ENCODE data around the gene METTL25. TPM values are rescaled to one million over a fixed set of nuclear protein-coding genes. Genes with fewer than 3 reads are reported as not detected.

METTL25 gene
- total and polyA plus RNA-seq, 10 of the 15 experiments (the other 5 are each of a cell fraction or from before 2014, with no cell fraction given), result 5.6 to 11.3 (median 8.0) TPM

DNA sequence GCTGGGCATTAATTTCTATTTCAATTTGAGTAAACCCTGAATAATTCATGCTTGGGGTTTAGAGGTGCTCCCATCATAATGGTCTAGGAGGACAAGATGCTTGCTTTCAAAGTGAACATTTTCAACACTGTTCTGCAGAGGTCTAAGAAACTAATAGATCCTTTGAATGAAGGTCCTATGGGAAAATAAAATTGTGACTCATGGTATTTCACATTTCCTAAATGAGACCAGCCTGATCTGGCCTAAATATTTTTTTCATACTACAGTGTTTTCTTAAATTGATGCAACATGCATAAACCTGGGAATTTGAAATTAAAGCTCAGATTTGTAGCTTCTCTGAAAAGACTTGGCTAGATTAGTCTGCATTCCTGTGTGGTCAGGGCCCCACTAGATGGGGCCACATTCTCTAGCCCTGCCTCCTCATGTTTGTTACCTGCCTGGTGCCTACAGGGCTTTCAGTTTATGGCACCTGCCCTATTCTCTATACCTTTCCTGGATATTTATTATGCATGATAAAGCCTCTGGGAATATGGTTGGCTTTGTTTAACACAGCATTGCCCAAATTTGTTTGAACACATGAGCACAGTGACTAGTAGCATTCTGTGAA is 112.7 kb downstream of the METTL25 start (continued):
- TF ChIP-seq, protein P1, sequence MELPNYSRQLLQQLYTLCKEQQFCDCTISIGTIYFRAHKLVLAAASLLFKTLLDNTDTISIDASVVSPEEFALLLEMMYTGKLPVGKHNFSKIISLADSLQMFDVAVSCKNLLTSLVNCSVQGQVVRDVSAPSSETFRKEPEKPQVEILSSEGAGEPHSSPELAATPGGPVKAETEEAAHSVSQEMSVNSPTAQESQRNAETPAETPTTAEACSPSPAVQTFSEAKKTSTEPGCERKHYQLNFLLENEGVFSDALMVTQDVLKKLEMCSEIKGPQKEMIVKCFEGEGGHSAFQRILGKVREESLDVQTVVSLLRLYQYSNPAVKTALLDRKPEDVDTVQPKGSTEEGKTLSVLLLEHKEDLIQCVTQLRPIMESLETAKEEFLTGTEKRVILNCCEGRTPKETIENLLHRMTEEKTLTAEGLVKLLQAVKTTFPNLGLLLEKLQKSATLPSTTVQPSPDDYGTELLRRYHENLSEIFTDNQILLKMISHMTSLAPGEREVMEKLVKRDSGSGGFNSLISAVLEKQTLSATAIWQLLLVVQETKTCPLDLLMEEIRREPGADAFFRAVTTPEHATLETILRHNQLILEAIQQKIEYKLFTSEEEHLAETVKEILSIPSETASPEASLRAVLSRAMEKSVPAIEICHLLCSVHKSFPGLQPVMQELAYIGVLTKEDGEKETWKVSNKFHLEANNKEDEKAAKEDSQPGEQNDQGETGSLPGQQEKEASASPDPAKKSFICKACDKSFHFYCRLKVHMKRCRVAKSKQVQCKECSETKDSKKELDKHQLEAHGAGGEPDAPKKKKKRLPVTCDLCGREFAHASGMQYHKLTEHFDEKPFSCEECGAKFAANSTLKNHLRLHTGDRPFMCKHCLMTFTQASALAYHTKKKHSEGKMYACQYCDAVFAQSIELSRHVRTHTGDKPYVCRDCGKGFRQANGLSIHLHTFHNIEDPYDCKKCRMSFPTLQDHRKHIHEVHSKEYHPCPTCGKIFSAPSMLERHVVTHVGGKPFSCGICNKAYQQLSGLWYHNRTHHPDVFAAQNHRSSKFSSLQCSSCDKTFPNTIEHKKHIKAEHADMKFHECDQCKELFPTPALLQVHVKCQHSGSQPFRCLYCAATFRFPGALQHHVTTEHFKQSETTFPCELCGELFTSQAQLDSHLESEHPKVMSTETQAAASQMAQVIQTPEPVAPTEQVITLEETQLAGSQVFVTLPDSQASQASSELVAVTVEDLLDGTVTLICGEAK (IDR thresholded peaks at IDR 0.05; ENCODE audit: borderline replicate concordance), result no peak
- TF ChIP-seq, protein P2, sequence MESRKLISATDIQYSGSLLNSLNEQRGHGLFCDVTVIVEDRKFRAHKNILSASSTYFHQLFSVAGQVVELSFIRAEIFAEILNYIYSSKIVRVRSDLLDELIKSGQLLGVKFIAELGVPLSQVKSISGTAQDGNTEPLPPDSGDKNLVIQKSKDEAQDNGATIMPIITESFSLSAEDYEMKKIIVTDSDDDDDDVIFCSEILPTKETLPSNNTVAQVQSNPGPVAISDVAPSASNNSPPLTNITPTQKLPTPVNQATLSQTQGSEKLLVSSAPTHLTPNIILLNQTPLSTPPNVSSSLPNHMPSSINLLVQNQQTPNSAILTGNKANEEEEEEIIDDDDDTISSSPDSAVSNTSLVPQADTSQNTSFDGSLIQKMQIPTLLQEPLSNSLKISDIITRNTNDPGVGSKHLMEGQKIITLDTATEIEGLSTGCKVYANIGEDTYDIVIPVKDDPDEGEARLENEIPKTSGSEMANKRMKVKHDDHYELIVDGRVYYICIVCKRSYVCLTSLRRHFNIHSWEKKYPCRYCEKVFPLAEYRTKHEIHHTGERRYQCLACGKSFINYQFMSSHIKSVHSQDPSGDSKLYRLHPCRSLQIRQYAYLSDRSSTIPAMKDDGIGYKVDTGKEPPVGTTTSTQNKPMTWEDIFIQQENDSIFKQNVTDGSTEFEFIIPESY (IDR thresholded peaks at IDR 0.05), result no peak

DNA sequence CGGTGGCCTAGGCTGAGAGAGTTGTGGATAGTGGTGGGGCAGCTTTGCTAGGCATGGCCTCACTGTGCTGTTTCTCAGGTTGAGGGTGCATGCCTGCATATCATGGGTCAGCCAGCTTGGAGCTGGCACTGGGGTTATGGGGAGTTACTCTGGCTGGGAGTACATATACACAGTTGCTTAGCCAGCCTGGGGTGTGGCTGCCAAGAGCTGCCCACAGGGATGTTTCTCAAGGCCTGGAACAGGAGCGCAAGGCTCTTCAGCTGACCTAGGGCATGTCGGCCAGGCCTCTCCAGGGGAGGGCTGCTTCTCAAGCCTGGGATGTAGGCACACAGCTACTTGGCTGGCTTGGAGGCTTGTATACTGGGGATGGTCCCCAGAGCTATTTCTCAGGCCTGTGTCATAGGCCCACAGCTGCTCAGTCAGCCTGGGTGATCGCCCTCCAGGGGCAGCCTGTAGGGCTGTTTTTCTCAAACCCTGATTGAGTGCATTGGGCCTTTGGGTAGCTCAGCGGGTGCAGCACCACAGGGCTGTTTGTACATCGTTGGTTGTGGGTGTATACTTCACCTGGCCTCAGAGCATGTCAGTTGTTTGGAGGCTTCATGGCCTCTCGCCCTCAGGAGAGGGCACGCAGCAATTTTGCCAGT is 114.9 kb downstream of the METTL25 start:
- POLR2A ChIA-PET, result no interaction called here
- TF ChIP-seq, protein P3, sequence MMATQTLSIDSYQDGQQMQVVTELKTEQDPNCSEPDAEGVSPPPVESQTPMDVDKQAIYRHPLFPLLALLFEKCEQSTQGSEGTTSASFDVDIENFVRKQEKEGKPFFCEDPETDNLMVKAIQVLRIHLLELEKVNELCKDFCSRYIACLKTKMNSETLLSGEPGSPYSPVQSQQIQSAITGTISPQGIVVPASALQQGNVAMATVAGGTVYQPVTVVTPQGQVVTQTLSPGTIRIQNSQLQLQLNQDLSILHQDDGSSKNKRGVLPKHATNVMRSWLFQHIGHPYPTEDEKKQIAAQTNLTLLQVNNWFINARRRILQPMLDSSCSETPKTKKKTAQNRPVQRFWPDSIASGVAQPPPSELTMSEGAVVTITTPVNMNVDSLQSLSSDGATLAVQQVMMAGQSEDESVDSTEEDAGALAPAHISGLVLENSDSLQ (IDR thresholded peaks at IDR 0.05), result no peak
- no peak for TF ChIP-seq ZZZ3 (IDR thresholded peaks at IDR 0.05; ENCODE audit: control insufficient read depth, insufficient read length, low read depth)
- no peak for TF ChIP-seq RUNX3 (IDR thresholded peaks at IDR 0.05; ENCODE audit: low read length)
- no peak for TF ChIP-seq SMAD1 (IDR thresholded peaks at IDR 0.05; ENCODE audit: low read depth, partially characterized antibody)
- TF ChIP-seq, protein P4, sequence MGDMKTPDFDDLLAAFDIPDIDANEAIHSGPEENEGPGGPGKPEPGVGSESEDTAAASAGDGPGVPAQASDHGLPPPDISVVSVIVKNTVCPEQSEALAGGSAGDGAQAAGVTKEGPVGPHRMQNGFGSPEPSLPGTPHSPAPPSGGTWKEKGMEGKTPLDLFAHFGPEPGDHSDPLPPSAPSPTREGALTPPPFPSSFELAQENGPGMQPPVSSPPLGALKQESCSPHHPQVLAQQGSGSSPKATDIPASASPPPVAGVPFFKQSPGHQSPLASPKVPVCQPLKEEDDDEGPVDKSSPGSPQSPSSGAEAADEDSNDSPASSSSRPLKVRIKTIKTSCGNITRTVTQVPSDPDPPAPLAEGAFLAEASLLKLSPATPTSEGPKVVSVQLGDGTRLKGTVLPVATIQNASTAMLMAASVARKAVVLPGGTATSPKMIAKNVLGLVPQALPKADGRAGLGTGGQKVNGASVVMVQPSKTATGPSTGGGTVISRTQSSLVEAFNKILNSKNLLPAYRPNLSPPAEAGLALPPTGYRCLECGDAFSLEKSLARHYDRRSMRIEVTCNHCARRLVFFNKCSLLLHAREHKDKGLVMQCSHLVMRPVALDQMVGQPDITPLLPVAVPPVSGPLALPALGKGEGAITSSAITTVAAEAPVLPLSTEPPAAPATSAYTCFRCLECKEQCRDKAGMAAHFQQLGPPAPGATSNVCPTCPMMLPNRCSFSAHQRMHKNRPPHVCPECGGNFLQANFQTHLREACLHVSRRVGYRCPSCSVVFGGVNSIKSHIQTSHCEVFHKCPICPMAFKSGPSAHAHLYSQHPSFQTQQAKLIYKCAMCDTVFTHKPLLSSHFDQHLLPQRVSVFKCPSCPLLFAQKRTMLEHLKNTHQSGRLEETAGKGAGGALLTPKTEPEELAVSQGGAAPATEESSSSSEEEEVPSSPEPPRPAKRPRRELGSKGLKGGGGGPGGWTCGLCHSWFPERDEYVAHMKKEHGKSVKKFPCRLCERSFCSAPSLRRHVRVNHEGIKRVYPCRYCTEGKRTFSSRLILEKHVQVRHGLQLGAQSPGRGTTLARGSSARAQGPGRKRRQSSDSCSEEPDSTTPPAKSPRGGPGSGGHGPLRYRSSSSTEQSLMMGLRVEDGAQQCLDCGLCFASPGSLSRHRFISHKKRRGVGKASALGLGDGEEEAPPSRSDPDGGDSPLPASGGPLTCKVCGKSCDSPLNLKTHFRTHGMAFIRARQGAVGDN (IDR thresholded peaks at IDR 0.05), result no peak
- TF ChIP-seq FOXK2 (IDR thresholded peaks at IDR 0.05), result no peak
- no peak for TF ChIP-seq KAT2A (conservative IDR thresholded peaks at IDR 0.05; ENCODE audit: control insufficient read depth, low read depth, low read length)

More for the DNA sequence above, 114.9 kb downstream of the METTL25 start:
- Histone ChIP-seq H3K9me3 (replicated peaks; ENCODE audit: control insufficient read depth, insufficient read depth, low read length) (peaks cover 2% of the 10 kb centered on the region; the same call in 1 of the 3 replicates), H4K20me1 (ENCODE audit: control insufficient read depth, insufficient read depth) (no peaks in the 10 kb centered on the region), H3K27me3 (replicated peaks in 1 of 2; ENCODE audit: control insufficient read depth in 2 of 2, insufficient read depth in 2 of 2, low read length in 1 of 2) (no peaks in the 10 kb centered on the region), H3K4me2 (ENCODE audit: control insufficient read depth, insufficient read depth) (no peak overlapping the region), H3K36me3 (ENCODE audit: control insufficient read depth in 2 of 2, insufficient read depth in 2 of 2, low read length in 1 of 2) (no peaks in the 10 kb centered on the region; a peak in 1 of 4 replicates), H3K4me1 (ENCODE audit: control insufficient read depth, insufficient read depth, low read length) (no peaks in the 10 kb centered on the region), H3K79me2 (ENCODE audit: control insufficient read depth, insufficient read depth, low read length) (no peaks in the 10 kb centered on the region), H3K4me3 (no peak overlapping the region), H3K9ac (ENCODE audit: control insufficient read depth, insufficient read depth, low read length) (no peak overlapping the region), H3K27ac (ENCODE audit: control insufficient read depth, insufficient read depth) (no peak overlapping the region), H2AFZ (ENCODE audit: control insufficient read depth, low read depth, low read length) (no peak overlapping the region)
- 84% methylated on average over 8 of the region's 8 CpGs for WGBS (ENCODE audit: insufficient coverage, insufficient replicate concordance, low lambda C conversion rate, missing lambda C conversion rate)
- RAD21 ChIA-PET (ENCODE audit: unreplicated experiment), result no interaction called here
- SMC1A ChIA-PET (ENCODE audit: uncharacterized antibody, unreplicated experiment), result interaction anchor here (0.7 kb wide), 1 partner anchor 41 kb away, joined by 3 read pairs; no protein-coding TSS in a partner anchor
- no peak for DNase-seq (ENCODE audit: low read depth, low spot score)
- FAIRE-seq, result no peak
- no TSS peak for BruUV-seq (replicated peaks)
- CTCF ChIA-PET, result no interaction called here
- no peak for ATAC-seq
- intact Hi-C loops (cut with micrococcal nuclease; ENCODE audit: unreplicated experiment) (no loop called here), in situ Hi-C loops (cut with MboI) (no loop called here)

All from GM12878 (cell line).